ENCODE data around the gene FCN3. TPM values are rescaled to one million over a fixed set of nuclear protein-coding genes. Genes with fewer than 3 reads are reported as not detected.

FCN3 gene
- total RNA-seq, 1 donor from 2014 or later: 32.2 TPM

DNA sequence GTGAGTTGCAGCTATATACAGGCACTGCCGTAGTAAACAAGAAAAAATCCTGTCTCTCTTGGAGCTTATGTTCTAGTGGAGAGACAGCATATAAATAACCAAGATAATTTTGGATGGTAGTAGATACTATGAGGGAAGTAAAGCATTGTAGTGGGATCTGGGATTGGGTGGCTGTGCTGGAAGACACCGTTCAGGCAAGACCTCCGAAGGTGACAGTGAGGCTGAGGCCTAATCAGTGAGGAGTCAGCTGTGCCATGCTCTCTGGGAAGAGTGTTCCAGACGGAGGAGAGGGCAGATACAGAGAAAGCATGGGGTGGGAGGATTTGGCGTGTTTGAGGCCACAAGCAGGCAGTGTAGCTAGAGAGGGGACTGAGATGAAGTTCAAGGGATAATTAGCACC is 46.7 kb downstream of the FCN3 start:
- DNase-seq (ENCODE audit: low spot score): no peak
- intact Hi-C loops (cut with DNase I): no loop called here

GRCh38 chr1:27325286-27325685 is 49.3 kb downstream of the FCN3 start:
- DNase-seq (ENCODE audit: low spot score): no peak
- intact Hi-C loops (cut with DNase I): no loop called here

DNA sequence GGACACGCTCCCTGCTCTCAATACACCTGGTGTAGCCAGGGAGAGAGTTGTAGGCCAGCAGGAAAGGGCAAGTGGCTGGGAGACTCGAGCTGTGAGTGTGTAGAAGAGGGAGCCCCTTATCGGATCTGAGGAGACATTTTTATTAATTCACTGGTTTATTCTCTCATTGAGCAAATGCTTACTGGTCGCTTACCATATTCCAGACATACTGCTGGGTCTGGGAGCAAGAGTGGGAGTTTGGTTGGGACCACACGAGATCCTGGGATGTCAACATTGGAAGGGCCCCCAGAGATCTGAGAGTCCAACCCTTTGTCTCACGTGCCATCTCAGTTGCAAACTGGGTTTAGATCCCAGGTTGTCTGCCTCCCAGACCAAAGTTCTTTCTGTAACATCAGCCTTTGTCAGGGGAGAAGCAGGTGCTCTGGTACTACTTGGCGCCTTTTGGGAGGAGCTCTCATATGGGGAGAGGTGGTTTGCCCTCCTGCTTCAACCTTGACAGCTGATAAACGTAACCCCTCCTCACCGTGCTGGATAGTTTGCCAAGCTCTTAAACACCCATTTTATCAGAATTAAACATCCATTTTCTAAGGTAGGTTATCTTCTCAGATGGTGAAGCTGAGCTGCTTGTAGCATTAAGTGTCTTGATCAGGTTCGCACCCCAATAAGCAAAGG is 51.9 kb downstream of the FCN3 start:
- DNase-seq (ENCODE audit: low spot score): no peak
- intact Hi-C loops (cut with DNase I): loop anchor here (5.0 kb wide), 1 partner anchor 45 kb away; the partner anchor contains the start of gene MAP3K6

GRCh38 chr1:27321813-27322568 is 52.6 kb downstream of the FCN3 start, which contains the start of gene TMEM222:
Gene TMEM222, plus strand, starts transcription at chr1:27322163. Its CDS starts 35 bp downstream, at chr1:27322198.
- peak; percentile 99 for DNase-seq (ENCODE audit: low spot score)
- intact Hi-C loops (cut with DNase I): loop anchor here (5.0 kb wide), 1 partner anchor 45 kb away; the partner anchor contains the start of gene MAP3K6

Other genes starting within 250 kb of the FCN3 start
- gene SLC9A1, start 219.7 kb downstream of the FCN3 start, total RNA-seq: 26.1 TPM
- gene WDTC1, start 140.2 kb downstream of the FCN3 start, total RNA-seq: 53.6 TPM
- 26.8 TPM for gene TMEM222, start 52.7 kb downstream of the FCN3 start, total RNA-seq
- 0.65 TPM for gene SYTL1, start 32.8 kb downstream of the FCN3 start, total RNA-seq
- 53.1 TPM for gene MAP3K6, start 7.9 kb downstream of the FCN3 start, total RNA-seq
- not detected for gene CD164L2, start 8.5 kb upstream of the FCN3 start, total RNA-seq
- 2.3 TPM for gene GPR3, start 17.8 kb upstream of the FCN3 start, total RNA-seq
- 59.3 TPM for gene WASF2, start 115.3 kb upstream of the FCN3 start, total RNA-seq
- 57.7 TPM for gene AHDC1, start 229.3 kb upstream of the FCN3 start, total RNA-seq